Tibial nerve (tissue), 4 donors: ENCODE results near the gene TRIP10. TPM values are rescaled to one million over a fixed set of nuclear protein-coding genes. Genes with fewer than 3 reads are reported as not detected.
"Not testable (repeated sequence)": the region's sequence is repeated elsewhere in the genome, so short reads cannot be mapped to it uniquely, and the experiment has no call there.

ENCODE experiments used
- DNase-seq, 2 donors: peaks; one replicate each; pipeline ENCODE4 v3.0.0-alpha.2; 2019; ENCODE audit warnings: low spot score in 2 of 2
- H3K27ac ChIP-seq, 4 donors: fragments of 200-600 bp; sonication (generic) in 3 of 4; one replicate each; pipeline ENCODE4 v1.5.1; 2017 to 2019; ENCODE audit warnings: mild to moderate bottlenecking in 1 of 4
- H3K27me3 ChIP-seq, 2 donors: fragments of 200-600 bp; sonication (generic) in 1 of 2; one replicate each; pipeline versions ENCODE4 v1.5.1 to v1.6.0; 2017 to 2019
- H3K36me3 ChIP-seq, 3 donors: fragments of 200-600 bp; sonication (generic); one replicate each; pipeline ENCODE4 v1.5.1; 2018 to 2019
- H3K4me1 ChIP-seq, 4 donors: fragments of 200-600 bp; sonication (generic) in 3 of 4; one replicate each; pipeline ENCODE4 v1.5.1; 2017 to 2019
- H3K4me3 ChIP-seq, 4 donors: fragments of 200-600 bp; sonication (generic) in 3 of 4; one replicate each; pipeline ENCODE4 v1.5.1; 2017 to 2019; ENCODE audit warnings: mild to moderate bottlenecking in 1 of 4, moderate library complexity in 1 of 4
- H3K9me3 ChIP-seq, 4 donors: fragments of 200-600 bp; sonication (generic) in 3 of 4; one replicate each; pipeline ENCODE4 v1.5.1; 2017 to 2019
- EP300 ChIP-seq, 2 donors: sonication (generic); formaldehyde crosslinking; IDR thresholded peaks; one replicate each; pipeline ENCODE4 v1.6.1; 2017; ENCODE audit warnings: antibody characterized with exemption in 2 of 2, mild to moderate bottlenecking in 1 of 2
- POLR2A ChIP-seq, 2 donors: fragments of 450-650 bp; IDR thresholded peaks; one replicate each; pipeline ENCODE4 v1.6.1; 2017; ENCODE audit warnings: antibody characterized with exemption in 2 of 2, mild to moderate bottlenecking in 2 of 2, moderate library complexity in 2 of 2
- WGBS, 2 donors: methylation state at CpG; one replicate each; pipeline ENCODE4 v1.1.5; 2018; 5-methylcytosine and 5-hydroxymethylcytosine counted together
- total RNA-seq, 4 donors: library from RNA; depleted of rRNA; stranded (reverse); fragments of >200 nt; gene quantifications; one replicate each; pipeline ENCODE4 v1.1.0, GENCODE V29; 2016
- TF ChIP-seq, protein P1 (sequence below), 5 experiments: fragments of 200-600 bp in 3 of 5; fragments of 450-650 bp in 2 of 5; sonication (generic) in 3 of 5; IDR thresholded peaks; one replicate each; pipeline ENCODE4 v1.5.1; 2016 to 2019; ENCODE audit warnings: antibody characterized with exemption in 5 of 5, mild to moderate bottlenecking in 3 of 5, moderate library complexity in 2 of 5

Gene TRIP10
- total RNA-seq, 4 donors from 2014 or later = 96.1 to 148 (median 110) TPM

GRCh38 chr19:6760606-6761005 lies 21.1 kb downstream of the TRIP10 start:
- Histone ChIP-seq H3K9me3 (peaks cover 0 to 6% (median 0%) of the 10 kb centered on the region in 4 donors), H3K4me1 (no peaks in the 10 kb centered on the region), H3K27me3 (peaks cover 0 to 9% of the 10 kb centered on the region in 2 donors), H3K27ac (no peak overlapping the region), H3K4me3 (no peak overlapping the region), H3K36me3 (no peaks in the 10 kb centered on the region)
- 90 to 91% methylated on average over 17 of the region's 17 CpGs for WGBS, 2 donors
- no peak for DNase-seq
- TF ChIP-seq, protein P1, sequence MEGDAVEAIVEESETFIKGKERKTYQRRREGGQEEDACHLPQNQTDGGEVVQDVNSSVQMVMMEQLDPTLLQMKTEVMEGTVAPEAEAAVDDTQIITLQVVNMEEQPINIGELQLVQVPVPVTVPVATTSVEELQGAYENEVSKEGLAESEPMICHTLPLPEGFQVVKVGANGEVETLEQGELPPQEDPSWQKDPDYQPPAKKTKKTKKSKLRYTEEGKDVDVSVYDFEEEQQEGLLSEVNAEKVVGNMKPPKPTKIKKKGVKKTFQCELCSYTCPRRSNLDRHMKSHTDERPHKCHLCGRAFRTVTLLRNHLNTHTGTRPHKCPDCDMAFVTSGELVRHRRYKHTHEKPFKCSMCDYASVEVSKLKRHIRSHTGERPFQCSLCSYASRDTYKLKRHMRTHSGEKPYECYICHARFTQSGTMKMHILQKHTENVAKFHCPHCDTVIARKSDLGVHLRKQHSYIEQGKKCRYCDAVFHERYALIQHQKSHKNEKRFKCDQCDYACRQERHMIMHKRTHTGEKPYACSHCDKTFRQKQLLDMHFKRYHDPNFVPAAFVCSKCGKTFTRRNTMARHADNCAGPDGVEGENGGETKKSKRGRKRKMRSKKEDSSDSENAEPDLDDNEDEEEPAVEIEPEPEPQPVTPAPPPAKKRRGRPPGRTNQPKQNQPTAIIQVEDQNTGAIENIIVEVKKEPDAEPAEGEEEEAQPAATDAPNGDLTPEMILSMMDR (IDR thresholded peaks at IDR 0.05) = no peak
- TF ChIP-seq POLR2A (IDR thresholded peaks at IDR 0.05) = no peak

DNA sequence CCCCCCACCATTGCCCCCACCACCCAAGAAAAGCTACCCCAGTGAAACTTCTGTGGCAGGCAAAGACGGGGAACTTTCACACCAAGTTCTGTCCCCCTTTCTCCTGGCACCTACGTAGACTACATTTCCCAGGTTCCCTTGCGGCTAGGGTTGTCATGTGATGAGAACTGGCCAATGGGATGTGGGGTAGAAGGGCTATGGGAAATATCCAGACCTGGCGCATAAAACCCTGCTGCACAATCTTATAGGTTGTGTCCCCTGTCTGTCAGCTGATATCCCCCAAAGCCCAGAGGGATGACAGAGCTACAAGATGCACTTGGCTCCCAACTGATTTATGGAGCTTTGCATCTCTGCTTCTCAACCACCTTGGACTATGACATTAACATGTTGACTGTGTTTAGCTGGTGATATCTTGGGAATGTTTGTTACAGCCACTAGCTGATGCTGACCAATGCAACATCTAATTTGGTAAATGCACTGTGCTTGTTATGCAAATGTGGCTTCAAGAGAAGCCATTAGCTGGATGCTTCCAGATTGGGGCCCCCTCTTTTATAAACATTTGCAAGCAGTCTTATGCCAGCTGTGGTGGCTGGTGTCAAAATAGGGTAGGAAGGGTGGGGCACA lies 21.7 kb downstream of the TRIP10 start:
- no peak for DNase-seq
- peaks cover 0 to 5% (median 0%) of the 10 kb centered on the region in 4 donors for H3K4me1 ChIP-seq
- WGBS, 2 donors = 67 to 86% methylated on average over 4 of the region's 4 CpGs

GRCh38 chr19:6762253-6762797 lies 22.8 kb downstream of the TRIP10 start:
- not testable (repeated sequence) for H3K36me3 ChIP-seq, H3K4me1 ChIP-seq, H3K27ac ChIP-seq, DNase-seq, H3K9me3 ChIP-seq, H3K4me3 ChIP-seq
- H3K27me3 ChIP-seq = peaks cover 0 to 26% of the 10 kb centered on the region in 2 donors
- 79 to 86% methylated on average over 8 of the region's 8 CpGs for WGBS, 2 donors

More for the DNA sequence above, 21.7 kb downstream of the TRIP10 start:
- no peak overlapping the region for H3K27ac ChIP-seq
- no peak for TF ChIP-seq EP300 (IDR thresholded peaks at IDR 0.05)
- TF ChIP-seq, protein P1 (IDR thresholded peaks at IDR 0.05) = no peak
- no peak for TF ChIP-seq POLR2A (IDR thresholded peaks at IDR 0.05)
- peaks cover 0 to 14% of the 10 kb centered on the region in 2 donors for H3K27me3 ChIP-seq
- no peak overlapping the region for H3K4me3 ChIP-seq
- peaks cover 0 to 6% (median 0%) of the 10 kb centered on the region in 4 donors for H3K9me3 ChIP-seq
- no peaks in the 10 kb centered on the region for H3K36me3 ChIP-seq

- no peak for TF ChIP-seq EP300 (IDR thresholded peaks at IDR 0.05)
- TF ChIP-seq, protein P1 (IDR thresholded peaks at IDR 0.05) = no peak
- TF ChIP-seq POLR2A (IDR thresholded peaks at IDR 0.05) = no peak
- DNase-seq = no peak
- H3K27me3 ChIP-seq = peaks cover 0 to 46% of the 10 kb centered on the region in 2 donors
- no peaks in the 10 kb centered on the region for H3K36me3 ChIP-seq
- peaks cover 0 to 6% (median 0%) of the 10 kb centered on the region in 4 donors for H3K9me3 ChIP-seq
- H3K4me1 ChIP-seq = peaks cover 0 to 12% (median 3%) of the 10 kb centered on the region in 4 donors
- WGBS, 2 donors = 31 to 35% methylated on average over 6 to 8 of the region's 8 CpGs
- peak overlapping the region in 1 of 4 donors; percentile 73 for H3K27ac ChIP-seq
- no peak overlapping the region for H3K4me3 ChIP-seq
Measured at GRCh38 chr19:6765738-6766356, 26.4 kb downstream of the TRIP10 start.

DNA sequence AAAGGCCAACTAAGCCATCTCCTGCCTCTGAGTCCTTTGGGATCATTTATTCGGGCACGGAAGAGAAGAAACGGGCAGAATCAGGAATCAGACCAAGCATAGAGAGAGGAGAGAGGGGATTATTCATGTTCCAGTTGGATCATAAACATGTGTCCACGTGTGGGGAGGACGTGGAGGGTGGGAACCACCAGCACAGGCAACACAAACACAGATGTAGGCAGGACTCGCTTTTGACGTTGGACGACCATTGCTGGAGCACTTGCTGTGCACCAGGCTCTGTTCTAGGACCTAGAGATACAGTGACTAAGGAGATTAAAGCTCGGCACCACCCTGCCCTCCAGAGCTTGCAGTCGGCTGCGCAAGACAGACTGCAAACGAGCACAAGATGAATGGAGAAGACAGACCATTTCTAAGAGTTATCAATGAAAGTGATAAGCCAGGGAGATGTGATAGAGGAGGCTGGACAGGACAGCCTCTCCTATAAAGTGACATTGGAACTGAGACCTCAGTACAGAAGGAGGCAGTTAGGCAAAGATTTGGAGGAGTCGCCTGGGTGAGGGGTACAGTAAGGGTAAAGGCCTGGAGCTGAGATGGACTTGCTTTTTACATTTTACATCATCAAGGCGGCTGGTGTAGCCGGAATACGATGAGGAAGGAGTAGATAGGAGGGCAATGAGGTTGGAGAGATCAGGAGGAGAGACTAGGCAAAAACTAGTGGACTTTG lies 27.0 kb downstream of the TRIP10 start:
- Histone ChIP-seq H3K4me1 (peaks cover 0 to 12% (median 3%) of the 10 kb centered on the region in 4 donors), H3K4me3 (peak overlapping the region in 2 of 4 donors; percentile 39 to 43), H3K36me3 (no peaks in the 10 kb centered on the region), H3K27ac (peak overlapping the region in 1 of 4 donors; percentile 73), H3K27me3 (peaks cover 0 to 46% of the 10 kb centered on the region in 2 donors), H3K9me3 (peaks cover 0 to under 1% (median 0%) of the 10 kb centered on the region in 4 donors)
- DNase-seq = no peak
- 28% methylated on average over 16 of the region's 16 CpGs for WGBS, 2 donors
- TF ChIP-seq, protein P1 (IDR thresholded peaks at IDR 0.05) = no peak
- TF ChIP-seq POLR2A (IDR thresholded peaks at IDR 0.05) (no peak), EP300 (IDR thresholded peaks at IDR 0.05) (no peak)
